GM18505 (cell line): Measurements from ENCODE around the gene KIRREL3.

Experiments
- ATAC-seq: cut with Tn5 transposase; IDR thresholded peaks from one replicate; pipeline ENCODE4 v1.9.1; 2021; ENCODE audit not compliant: unreplicated experiment
- POLR2A ChIP-seq: IDR thresholded peaks from 4 replicates; pipeline ENCODE4 v1.6.1; 2011; ENCODE audit warnings: borderline replicate concordance; ENCODE audit not compliant: insufficient read depth, insufficient read length; ENCODE audit errors: extremely low read depth

Gene KIRREL3

DNA sequence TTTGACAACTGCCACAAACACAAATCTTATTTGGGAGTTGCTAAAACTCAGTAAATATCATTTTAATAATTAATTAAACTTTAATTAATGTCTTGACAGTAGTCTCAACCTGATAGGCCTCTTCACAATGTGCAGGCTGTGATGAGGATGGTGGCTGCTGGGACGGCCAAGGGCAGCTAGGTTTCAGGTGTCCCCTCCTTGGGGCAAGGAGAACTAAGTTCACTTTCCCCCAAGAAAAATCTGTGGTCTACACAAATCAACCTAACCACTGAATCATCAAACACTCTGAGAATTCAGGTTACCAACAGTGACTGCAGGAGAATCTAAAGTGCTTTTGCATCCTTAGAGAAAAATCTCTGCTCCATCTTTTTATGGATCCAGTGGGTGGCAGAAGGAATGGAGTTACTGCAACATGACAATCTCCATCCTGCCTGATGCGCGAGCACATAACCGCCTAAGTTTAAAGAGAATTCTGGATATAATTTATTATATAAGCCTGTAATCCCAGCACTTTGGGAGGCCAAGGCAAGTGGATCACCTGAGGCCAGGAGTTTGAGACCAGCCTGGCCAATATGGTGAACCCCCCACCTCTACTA lies 289.7 kb downstream of the KIRREL3 start:
- ATAC-seq = no peak
- TF ChIP-seq POLR2A = no peak

GRCh38 chr11:126707498-126707897 lies 293.1 kb downstream of the KIRREL3 start:
- ATAC-seq = no peak
- no peak for TF ChIP-seq POLR2A

GRCh38 chr11:126704096-126704495 lies 296.5 kb downstream of the KIRREL3 start:
- TF ChIP-seq POLR2A = no peak
- no peak for ATAC-seq

GRCh38 chr11:126703662-126704061 lies 296.9 kb downstream of the KIRREL3 start:
- no peak for TF ChIP-seq POLR2A
- no peak for ATAC-seq

- TF ChIP-seq POLR2A = no peak
- ATAC-seq = no peak
Measured at GRCh38 chr11:126702987-126703386, 297.6 kb downstream of the KIRREL3 start.

- ATAC-seq = no peak
- no peak for TF ChIP-seq POLR2A
Measured at GRCh38 chr11:126702165-126702720, 298.3 kb downstream of the KIRREL3 start.

- TF ChIP-seq POLR2A = no peak
- no peak for ATAC-seq
Measured at GRCh38 chr11:126701520-126701897, 299.1 kb downstream of the KIRREL3 start.

DNA sequence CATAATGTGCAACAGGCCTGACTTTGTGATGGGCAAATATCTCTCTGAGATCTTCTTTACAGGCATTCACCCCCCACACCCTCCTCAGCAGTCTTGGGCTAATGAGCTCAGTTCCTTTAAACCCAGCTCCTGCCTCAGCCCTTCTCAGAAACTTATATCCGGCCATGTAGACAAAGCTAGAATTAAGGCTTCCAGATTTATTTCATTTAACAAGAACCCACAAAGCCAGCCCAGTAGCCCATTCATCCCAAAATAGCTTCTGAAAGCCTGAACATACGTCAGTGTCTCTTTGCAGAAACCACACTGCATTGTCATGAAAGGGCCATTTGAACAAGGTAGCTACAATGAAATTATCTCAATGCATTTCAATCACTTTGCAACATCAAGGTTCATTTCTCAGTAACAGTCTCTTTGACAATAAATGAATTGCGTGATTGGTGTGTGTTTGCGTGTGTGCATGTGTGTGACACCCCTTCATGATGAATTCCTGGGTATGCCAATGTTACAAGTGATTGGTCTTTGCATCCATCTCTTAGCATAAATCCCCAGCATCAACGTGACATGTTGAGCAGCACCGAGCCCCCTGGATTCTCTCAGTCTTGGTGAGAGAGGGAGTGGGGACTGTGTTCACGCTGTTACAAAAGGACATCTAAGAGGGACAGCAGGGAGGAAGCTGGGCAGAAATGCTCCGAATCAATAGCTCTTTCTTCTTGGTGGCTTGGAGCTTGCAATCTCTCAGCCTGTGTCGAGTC lies 299.6 kb downstream of the KIRREL3 start:
- peak; percentile 53 for ATAC-seq

DNA sequence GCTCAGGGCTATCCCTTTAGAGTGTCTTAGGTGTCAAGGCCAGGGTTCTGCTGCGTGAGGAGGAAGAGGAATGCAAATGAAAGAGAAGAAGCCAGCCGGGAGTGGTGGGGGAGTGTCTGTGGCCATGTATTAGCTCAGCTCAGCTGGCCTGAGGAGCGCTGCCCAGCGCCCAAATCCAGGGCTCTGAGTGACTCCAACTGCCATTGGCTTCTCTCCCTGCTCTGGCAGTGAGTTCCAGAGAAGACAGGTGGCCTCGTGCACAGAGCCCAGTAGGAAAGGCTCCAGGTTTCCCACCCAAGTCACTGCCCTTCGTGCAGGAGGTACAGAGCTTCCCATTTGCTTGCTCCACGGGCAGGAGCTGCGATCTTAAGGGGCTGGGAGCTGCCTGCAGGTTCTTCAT lies 302.0 kb downstream of the KIRREL3 start:
- no peak for ATAC-seq
- no peak for TF ChIP-seq POLR2A

More for the DNA sequence above, 299.6 kb downstream of the KIRREL3 start:
- TF ChIP-seq POLR2A = no peak

GRCh38 chr11:126697936-126698335 lies 302.6 kb downstream of the KIRREL3 start:
- ATAC-seq = no peak
- no peak for TF ChIP-seq POLR2A

DNA sequence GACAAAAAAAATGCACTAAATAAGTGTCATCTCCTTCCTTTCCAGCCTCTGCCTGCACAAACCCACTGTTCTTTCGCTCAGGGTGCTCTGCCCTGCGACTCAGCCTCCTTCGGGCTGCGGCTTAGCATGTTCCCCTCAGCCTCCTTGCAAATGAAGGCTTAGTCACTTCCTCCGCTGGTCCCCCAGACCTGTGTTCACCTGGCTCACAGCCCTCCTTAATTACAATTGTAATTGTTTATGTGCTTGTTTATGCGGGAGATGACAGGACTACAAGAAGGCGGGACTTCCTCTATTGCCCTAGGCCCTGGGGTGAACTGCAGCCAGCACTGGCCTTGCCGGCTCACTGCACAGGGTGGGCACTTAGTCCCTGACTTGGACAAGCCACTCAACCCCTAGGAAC lies 303.6 kb downstream of the KIRREL3 start:
- no peak for ATAC-seq
- no peak for TF ChIP-seq POLR2A

DNA sequence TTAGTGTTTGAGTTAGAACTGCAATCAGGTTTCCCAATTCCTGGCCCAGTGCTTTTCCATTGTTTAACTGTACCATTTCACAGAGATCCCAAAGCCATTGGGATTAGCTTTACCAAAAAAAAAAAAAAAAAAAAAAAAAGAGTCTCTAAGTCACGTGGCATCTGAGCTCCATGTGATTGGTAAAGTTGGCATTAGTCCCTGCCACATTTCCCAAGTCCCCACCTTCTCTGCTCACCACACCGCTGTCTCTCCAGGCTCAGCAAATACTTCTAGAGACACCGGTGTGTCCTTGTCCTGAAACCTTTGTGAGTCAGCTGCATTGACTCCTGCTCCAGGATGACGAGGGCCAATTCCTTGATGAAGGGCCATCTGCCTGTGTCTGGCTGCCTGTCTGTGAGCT lies 305.3 kb downstream of the KIRREL3 start:
- TF ChIP-seq POLR2A = no peak
- ATAC-seq = no peak

- no peak for TF ChIP-seq POLR2A
Measured at GRCh38 chr11:126694065-126694625, 306.4 kb downstream of the KIRREL3 start.

GRCh38 chr11:126687477-126687876 lies 313.1 kb downstream of the KIRREL3 start:
- ATAC-seq = no peak
- TF ChIP-seq POLR2A = no peak

More at GRCh38 chr11:126694065-126694625, 306.4 kb downstream of the KIRREL3 start:
- ATAC-seq = no peak
